ENCODE data around the gene KIAA1671.
"Not testable (repeated sequence)": the region's sequence is repeated elsewhere in the genome, so short reads cannot be mapped to it uniquely, and the experiment has no call there.

KIAA1671 gene

GRCh38 chr22:25174888-25175411, 222.4 kb downstream of the KIAA1671 start:
- DNase-seq: no peak

GRCh38 chr22:25176175-25176574, 223.7 kb downstream of the KIAA1671 start:
- no peak for DNase-seq

- DNase-seq: no peak
Measured at GRCh38 chr22:25176799-25177198, 224.3 kb downstream of the KIAA1671 start.

GRCh38 chr22:25177226-25177625, 224.7 kb downstream of the KIAA1671 start:
- no peak for DNase-seq

- DNase-seq: peak in 1 of 4 experiments; percentile 11
Measured at GRCh38 chr22:25177895-25178294, 225.4 kb downstream of the KIAA1671 start.

- not testable (repeated sequence) for DNase-seq
Measured at GRCh38 chr22:25178348-25178747, 225.8 kb downstream of the KIAA1671 start.

- DNase-seq: not testable (repeated sequence)
Measured at GRCh38 chr22:25178869-25179631, 226.5 kb downstream of the KIAA1671 start.

GRCh38 chr22:25182131-25183110, 229.9 kb downstream of the KIAA1671 start:
- DNase-seq: peak; percentile 31 to 48 (median 36)

GRCh38 chr22:25183949-25184619, 231.6 kb downstream of the KIAA1671 start:
- no peak for DNase-seq

GRCh38 chr22:25186140-25186539, 233.6 kb downstream of the KIAA1671 start:
- DNase-seq: no peak

- DNase-seq: no peak
Measured at GRCh38 chr22:25187469-25187868, 235.0 kb downstream of the KIAA1671 start.

- DNase-seq: no peak
Measured at GRCh38 chr22:25192406-25192805, 239.9 kb downstream of the KIAA1671 start.

GRCh38 chr22:25193130-25193529, 240.6 kb downstream of the KIAA1671 start:
- no peak for DNase-seq

GRCh38 chr22:25193548-25193947, 241.0 kb downstream of the KIAA1671 start:
- DNase-seq: no peak

- DNase-seq: no peak
Measured at GRCh38 chr22:25196326-25196725, 243.8 kb downstream of the KIAA1671 start.

- DNase-seq: no peak
Measured at GRCh38 chr22:25197340-25197739, 244.8 kb downstream of the KIAA1671 start.

GRCh38 chr22:25199731-25200520, 247.4 kb downstream of the KIAA1671 start, which contains the start of gene CRYBB3:
Gene CRYBB3 (plus strand): TSS chr22:25199858. CDS start chr22:25201397, 1,539 bp downstream.
- no peak for DNase-seq

- DNase-seq: no peak
Measured at GRCh38 chr22:25200967-25201366, 248.5 kb downstream of the KIAA1671 start.

- DNase-seq: no peak
Measured at GRCh38 chr22:25201557-25202273, 249.2 kb downstream of the KIAA1671 start.

GRCh38 chr22:25202290-25202921, 249.9 kb downstream of the KIAA1671 start:
- peak; percentile 66 to 78 (median 75) for DNase-seq

Data from suppressor macrophage (primary cell).